Testis (tissue), 2 donors: ENCODE data around the gene CHRM2.

Source experiments
- POLR2A ChIP-seq: fragments of 450-650 bp; IDR thresholded peaks from one replicate; pipeline ENCODE4 v1.6.1; 2017; ENCODE audit warnings: antibody characterized with exemption, mild to moderate bottlenecking, moderate library complexity
- TF ChIP-seq, protein P1 (sequence below), 3 experiments: fragments of 450-650 bp in 2 of 3; fragments of 200-600 bp in 1 of 3; sonication (generic) in 1 of 3; IDR thresholded peaks; one replicate each; pipeline ENCODE4 v1.5.1; 2016 to 2019; ENCODE audit warnings: antibody characterized with exemption in 3 of 3, mild to moderate bottlenecking in 2 of 3, moderate library complexity in 1 of 3

DNA sequence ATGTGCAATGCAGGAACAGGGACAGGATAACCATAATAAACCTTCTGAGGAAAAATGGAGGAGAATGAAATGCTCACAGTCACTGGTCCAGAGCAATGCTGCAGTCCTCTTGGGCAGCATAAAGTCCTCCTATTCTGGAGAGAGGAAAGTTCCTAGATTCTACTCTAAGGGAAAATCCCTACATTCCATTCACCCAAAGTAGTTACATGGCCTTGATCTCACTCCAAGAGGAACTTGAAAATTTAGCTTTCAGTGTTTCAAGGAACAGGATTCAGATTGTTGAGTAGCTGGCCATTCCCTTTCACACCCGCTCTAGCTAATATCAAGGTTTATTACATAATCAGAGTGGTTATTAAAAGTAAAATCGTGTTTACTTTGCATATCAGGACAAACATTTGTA lies 168.3 kb downstream of the CHRM2 start:
- TF ChIP-seq, protein P1, sequence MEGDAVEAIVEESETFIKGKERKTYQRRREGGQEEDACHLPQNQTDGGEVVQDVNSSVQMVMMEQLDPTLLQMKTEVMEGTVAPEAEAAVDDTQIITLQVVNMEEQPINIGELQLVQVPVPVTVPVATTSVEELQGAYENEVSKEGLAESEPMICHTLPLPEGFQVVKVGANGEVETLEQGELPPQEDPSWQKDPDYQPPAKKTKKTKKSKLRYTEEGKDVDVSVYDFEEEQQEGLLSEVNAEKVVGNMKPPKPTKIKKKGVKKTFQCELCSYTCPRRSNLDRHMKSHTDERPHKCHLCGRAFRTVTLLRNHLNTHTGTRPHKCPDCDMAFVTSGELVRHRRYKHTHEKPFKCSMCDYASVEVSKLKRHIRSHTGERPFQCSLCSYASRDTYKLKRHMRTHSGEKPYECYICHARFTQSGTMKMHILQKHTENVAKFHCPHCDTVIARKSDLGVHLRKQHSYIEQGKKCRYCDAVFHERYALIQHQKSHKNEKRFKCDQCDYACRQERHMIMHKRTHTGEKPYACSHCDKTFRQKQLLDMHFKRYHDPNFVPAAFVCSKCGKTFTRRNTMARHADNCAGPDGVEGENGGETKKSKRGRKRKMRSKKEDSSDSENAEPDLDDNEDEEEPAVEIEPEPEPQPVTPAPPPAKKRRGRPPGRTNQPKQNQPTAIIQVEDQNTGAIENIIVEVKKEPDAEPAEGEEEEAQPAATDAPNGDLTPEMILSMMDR (IDR thresholded peaks at IDR 0.05) = no peak
- no peak for TF ChIP-seq POLR2A
